HCT116 (cell line): ENCODE measurements around the gene CIB4. TPM values are rescaled to one million over a fixed set of nuclear protein-coding genes. Genes with fewer than 3 reads are reported as not detected.

ENCODE experiments used
- ATAC-seq: fragments of 200-7000 bp; cut with Tn5 transposase; 2 replicates; pipeline ENCODE4 v1.9.1; 2020; ENCODE audit warnings: mild to moderate bottlenecking, moderate library complexity
- BruUV-seq: library from RNA; stranded (reverse); fragments of 400-500 nt; replicated peaks from 2 replicates; lab custom pipeline; 2021; lab: Mats Ljungman, UMichigan
- CTCF ChIA-PET: fragments of 300-600 bp; sonication (Branson Sonifier 250); formaldehyde crosslinking; loops from one replicate; lab custom pipeline; 2021; ENCODE audit warnings: antibody characterized with exemption; lab: Charles Lee
- POLR2A ChIA-PET: fragments of 300-600, 350-600 bp; sonication (Branson Sonifier 250); formaldehyde crosslinking; loops from one replicate; lab custom pipeline; 2021; ENCODE audit warnings: antibody characterized with exemption; lab: Charles Lee
- RAD21 ChIA-PET, 2 experiments: fragments of 300-600 bp; sonication (Branson Sonifier 250); formaldehyde crosslinking; loops; one replicate each; lab custom pipeline; 2023; ENCODE audit warnings: low total read pairs in 2 of 2; ENCODE audit not compliant: uncharacterized antibody in 2 of 2, unreplicated experiment in 2 of 2, low non-redundant PET in 1 of 2; lab: Charles Lee
- DNase-seq: peaks from one replicate; pipeline ENCODE4 v3.0.0-alpha.2; 2010; ENCODE audit warnings: low read depth, low spot score
- H2AFZ ChIP-seq: fragments of 200-600 bp; shearing (Covaris generic), sonication (generic); 2 replicates; pipeline ENCODE4 v1.6.1; 2017; ENCODE audit warnings: low read depth, mixed run types, mixed read lengths, antibody characterized with exemption, low read length; ENCODE audit not compliant: poor library complexity, severe bottlenecking
- H3K27ac ChIP-seq: 2 replicates; pipeline ENCODE4 v1.5.1; 2012; ENCODE audit warnings: low read depth, low read length
- H3K27me3 ChIP-seq: fragments of 200-600 bp; sonication (generic); 2 replicates; pipeline ENCODE4 v1.6.1; 2016; ENCODE audit warnings: mixed run types, low read length, mixed read lengths; ENCODE audit not compliant: insufficient read depth
- H3K36me3 ChIP-seq, 2 experiments: fragments of 200-500 bp in 1 of 2; fragments of 200-600 bp in 1 of 2; sonication (Bioruptor generic) in 1 of 2; sonication (generic) in 1 of 2; 2 replicates each; pipeline versions ENCODE4 v1.5.1 to v1.6.1; 2014 to 2016; ENCODE audit warnings: low read length in 2 of 2, inconsistent platforms in 1 of 2, mixed read lengths in 1 of 2, mixed run types in 1 of 2; ENCODE audit not compliant: insufficient read depth in 2 of 2, control insufficient read depth in 1 of 2
- H3K4me1 ChIP-seq, 2 experiments: fragments of 200-600 bp in 1 of 2; sonication (generic) in 1 of 2; 2 replicates each; pipeline versions ENCODE4 v1.5.1 to v1.6.1; 2012 to 2017; ENCODE audit warnings: low read length in 2 of 2, inconsistent platforms in 1 of 2, mild to moderate bottlenecking in 1 of 2, mixed read lengths in 1 of 2, mixed run types in 1 of 2, moderate library complexity in 1 of 2; ENCODE audit not compliant: insufficient read depth in 2 of 2, control insufficient read depth in 1 of 2
- H3K4me2 ChIP-seq: fragments of 200-600 bp; sonication (generic); 2 replicates; pipeline ENCODE4 v1.6.1; 2017; ENCODE audit warnings: mixed run types, low read length, mixed read lengths
- H3K4me3 ChIP-seq, 2 experiments: fragments of 200-600 bp in 1 of 2; sonication (generic) in 1 of 2; replicated peaks in 1 of 2; 2 replicates each; pipeline ENCODE4 v1.5.1; 2011 to 2016; ENCODE audit warnings: low read length in 2 of 2, control low read depth in 1 of 2, low read depth in 1 of 2, mild to moderate bottlenecking in 1 of 2, mixed read lengths in 1 of 2, mixed run types in 1 of 2
- H3K79me2 ChIP-seq: fragments of 200-600 bp; sonication (generic); 2 replicates; pipeline ENCODE4 v1.6.1; 2017; ENCODE audit warnings: mild to moderate bottlenecking, mixed run types, low read length, moderate library complexity, mixed read lengths; ENCODE audit not compliant: insufficient read depth
- H3K9ac ChIP-seq: fragments of 200-600 bp; sonication (generic); 2 replicates; pipeline ENCODE4 v1.6.1; 2016; ENCODE audit warnings: low read length, mixed read lengths
- H3K9me2 ChIP-seq: fragments of 200-600 bp; sonication (generic), shearing (Covaris generic); 2 replicates; pipeline ENCODE4 v1.6.1; 2017; ENCODE audit warnings: mixed run types, mild to moderate bottlenecking, moderate library complexity; ENCODE audit not compliant: insufficient read depth
- H3K9me3 ChIP-seq, 2 experiments: fragments of 200-500 bp in 1 of 2; fragments of 200-600 bp in 1 of 2; sonication (Bioruptor generic) in 1 of 2; sonication (generic) in 1 of 2; 2 replicates each; pipeline ENCODE4 v1.6.1; 2014 to 2017; ENCODE audit warnings: low read length in 2 of 2, mixed read lengths in 2 of 2, inconsistent platforms in 1 of 2, low read depth in 1 of 2, mild to moderate bottlenecking in 1 of 2, mixed run types in 1 of 2, moderate library complexity in 1 of 2; ENCODE audit not compliant: control insufficient read depth in 1 of 2, insufficient read depth in 1 of 2
- H4K20me1 ChIP-seq: fragments of 200-600 bp; sonication (generic), shearing (Covaris generic); 2 replicates; pipeline ENCODE4 v1.6.1; 2017; ENCODE audit warnings: mixed run types, mild to moderate bottlenecking, moderate library complexity; ENCODE audit not compliant: insufficient read depth
- CBX3 ChIP-seq: IDR thresholded peaks from 2 replicates; pipeline ENCODE4 v1.6.1; 2012; ENCODE audit warnings: low read depth
- EZH2phosphoT487 ChIP-seq: fragments of 200-600 bp; IDR thresholded peaks from 2 replicates; pipeline ENCODE4 v1.6.1; 2018; ENCODE audit warnings: antibody characterized with exemption, borderline replicate concordance
- FOSL1 ChIP-seq: IDR thresholded peaks from 2 replicates; pipeline ENCODE4 v1.6.1; 2012; ENCODE audit warnings: low read depth
- JUND ChIP-seq: IDR thresholded peaks from 2 replicates; pipeline ENCODE4 v1.6.1; 2012
- POLR2A ChIP-seq: IDR thresholded peaks from 2 replicates; pipeline ENCODE4 v1.7.0; 2011; ENCODE audit warnings: borderline replicate concordance; ENCODE audit not compliant: insufficient read depth, insufficient read length; ENCODE audit errors: extremely low read depth
- POLR2AphosphoS5 ChIP-seq: IDR thresholded peaks from 2 replicates; pipeline ENCODE4 v1.6.1; 2011; ENCODE audit warnings: mild to moderate bottlenecking, low read depth, low read length, moderate library complexity
- REST ChIP-seq: IDR thresholded peaks from 2 replicates; pipeline ENCODE4 v1.6.1; 2012; ENCODE audit warnings: low read depth
- SIN3A ChIP-seq: IDR thresholded peaks from 2 replicates; pipeline ENCODE4 v1.6.1; 2012; ENCODE audit warnings: low read depth
- SP1 ChIP-seq: IDR thresholded peaks from 2 replicates; pipeline ENCODE4 v1.6.1; 2012; ENCODE audit warnings: low read depth
- SRF ChIP-seq: IDR thresholded peaks from 2 replicates; pipeline ENCODE4 v1.6.1; 2012; ENCODE audit warnings: low read depth
- YY1 ChIP-seq: IDR thresholded peaks from 2 replicates; pipeline ENCODE4 v1.6.1; 2011; ENCODE audit warnings: low read length, low read depth, moderate library complexity, mild to moderate bottlenecking; ENCODE audit not compliant: insufficient replicate concordance; ENCODE audit errors: extremely low read depth
- ZFX ChIP-seq: fragments of 450-650 bp; IDR thresholded peaks from 2 replicates; pipeline ENCODE4 v1.6.1; 2017
- intact Hi-C: fragments of 100-400 bp; cut with micrococcal nuclease; formaldehyde crosslinking; loops from 2 replicates; pipeline ENCODE4 v1.10.0; 2022
- total RNA-seq: library from RNA; stranded (reverse); gene quantifications from one replicate; pipeline ENCODE4 v1.2.1, GENCODE V29; 2021; ENCODE audit not compliant: unreplicated experiment

The CIB4 gene
- total RNA-seq, 1 experiment from 2014 or later: not detected

- no peak for TF ChIP-seq POLR2AphosphoS5
- Histone ChIP-seq H4K20me1 (no peaks in the 10 kb centered on the region), H3K9me2 (no peaks in the 10 kb centered on the region), H3K27me3 (no peaks in the 10 kb centered on the region), H3K79me2 (no peaks in the 10 kb centered on the region), H3K9me3 (no peaks in the 10 kb centered on the region), H3K36me3 (no peaks in the 10 kb centered on the region), H3K9ac (0 out of 2 replicates have a peak overlapping the region, but pooled peaks have one; percentile 68), H3K4me2 (peak overlapping the region; percentile 92), H3K27ac (no peak overlapping the region), H3K4me3 (no peak overlapping the region), H2AFZ (no peak overlapping the region), H3K4me1 (peaks cover 20 to 27% of the 10 kb centered on the region in 2 experiments)
- DNase-seq (no peak), ATAC-seq (no peak)
- RAD21 ChIA-PET: no interaction called here
- intact Hi-C loops: no loop called here
- no TSS peak for BruUV-seq
- POLR2A ChIA-PET: no interaction called here
- CTCF ChIA-PET: interaction anchor here (1.9 kb wide), 1 partner anchor 16 kb away, joined by 10 read pairs; no protein-coding TSS in a partner anchor
These were observed 79.8 kb downstream of the CIB4 start for GRCh38 chr2:26561376-26561775.

DNA sequence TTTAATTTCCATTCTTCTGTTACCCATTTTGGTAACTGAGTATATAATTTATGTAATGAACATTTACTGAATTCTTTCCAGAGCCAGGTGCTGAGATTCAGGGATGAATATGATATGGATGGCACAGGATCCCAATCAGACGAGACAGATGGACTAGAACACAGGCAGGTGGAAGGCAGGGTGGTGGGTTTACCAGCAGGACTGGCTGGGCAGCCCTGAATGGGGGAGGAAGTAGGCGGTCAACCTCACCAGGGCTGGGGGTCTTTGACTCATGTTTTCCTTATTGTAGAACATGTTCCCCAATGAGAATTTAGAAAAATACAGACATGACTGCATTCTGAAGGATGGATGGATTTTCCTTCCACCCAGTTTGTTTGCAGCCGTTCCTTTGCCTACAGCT lies 80.3 kb downstream of the CIB4 start:
- Histone ChIP-seq H3K4me2 (no peak overlapping the region), H3K9me2 (no peaks in the 10 kb centered on the region), H3K9me3 (no peaks in the 10 kb centered on the region), H3K36me3 (no peaks in the 10 kb centered on the region), H3K9ac (no peak overlapping the region), H4K20me1 (no peaks in the 10 kb centered on the region), H3K4me1 (peaks cover 20 to 27% of the 10 kb centered on the region in 2 experiments), H3K79me2 (no peaks in the 10 kb centered on the region), H2AFZ (no peak overlapping the region), H3K27me3 (no peaks in the 10 kb centered on the region), H3K27ac (no peak overlapping the region), H3K4me3 (no peak overlapping the region)
- POLR2A ChIA-PET: no interaction called here
- no peak for TF ChIP-seq JUND
- no TSS peak for BruUV-seq
- intact Hi-C loops: no loop called here
- ATAC-seq: no peak
- DNase-seq: no peak
- CTCF ChIA-PET: no interaction called here
- RAD21 ChIA-PET: interaction anchor here in 1 of 2 experiments (1.2 kb wide), 1 partner anchor 40 kb away, joined by 4 read pairs; no protein-coding TSS in a partner anchor

DNA sequence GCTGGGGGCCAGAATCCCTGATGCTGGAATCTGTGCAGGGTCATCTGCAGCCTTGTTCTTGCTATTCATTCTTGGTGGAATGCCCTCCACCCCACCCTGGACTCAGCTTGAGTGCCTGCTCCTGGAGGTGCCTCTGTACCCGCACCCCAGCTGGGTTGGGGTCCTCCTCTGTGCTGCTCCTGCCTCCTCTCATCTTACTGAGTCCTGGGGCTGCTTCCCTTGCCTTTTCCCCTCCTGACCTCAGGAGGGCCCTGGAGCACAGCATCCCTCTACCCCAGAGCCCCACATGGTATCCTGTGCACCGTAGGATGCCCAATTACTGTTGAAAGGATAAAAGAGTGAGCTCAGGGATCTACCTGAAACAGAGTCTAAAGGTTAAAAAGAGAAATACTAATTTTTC lies 81.6 kb downstream of the CIB4 start:
- Histone ChIP-seq H3K27ac (no peak overlapping the region), H3K4me2 (no peak overlapping the region), H3K4me3 (no peak overlapping the region), H4K20me1 (no peaks in the 10 kb centered on the region), H3K79me2 (no peaks in the 10 kb centered on the region), H3K9me3 (no peaks in the 10 kb centered on the region), H3K27me3 (no peaks in the 10 kb centered on the region), H3K9ac (no peak overlapping the region), H3K4me1 (peaks cover 20 to 27% of the 10 kb centered on the region in 2 experiments), H3K9me2 (no peaks in the 10 kb centered on the region), H3K36me3 (no peaks in the 10 kb centered on the region), H2AFZ (no peak overlapping the region)
- ChIA-PET CTCF (interaction anchor here (1.1 kb wide), 1 partner anchor 18 kb away, joined by 3 read pairs; no protein-coding TSS in a partner anchor), RAD21 (no interaction called here), POLR2A (no interaction called here)
- intact Hi-C loops: no loop called here
- no TSS peak for BruUV-seq
- DNase-seq (no peak), ATAC-seq (no peak)
- TF ChIP-seq EZH2phosphoT487 (no peak), REST (no peak), SIN3A (no peak), POLR2A (no peak), SRF (no peak), POLR2AphosphoS5 (no peak), JUND (no peak), ZFX (no peak), SP1 (no peak), CBX3 (no peak), YY1 (no peak), FOSL1 (no peak)
